Measurements from ENCODE around the gene BCL2L11. TPM values are rescaled to one million over a fixed set of nuclear protein-coding genes. Genes with fewer than 3 reads are reported as not detected.

BCL2L11 gene
- total and polyA plus RNA-seq, 10 of the 15 experiments (the other 5 are each of a cell fraction or from before 2014, with no cell fraction given), result 0.29 to 10.1 (median 1.1) TPM

DNA sequence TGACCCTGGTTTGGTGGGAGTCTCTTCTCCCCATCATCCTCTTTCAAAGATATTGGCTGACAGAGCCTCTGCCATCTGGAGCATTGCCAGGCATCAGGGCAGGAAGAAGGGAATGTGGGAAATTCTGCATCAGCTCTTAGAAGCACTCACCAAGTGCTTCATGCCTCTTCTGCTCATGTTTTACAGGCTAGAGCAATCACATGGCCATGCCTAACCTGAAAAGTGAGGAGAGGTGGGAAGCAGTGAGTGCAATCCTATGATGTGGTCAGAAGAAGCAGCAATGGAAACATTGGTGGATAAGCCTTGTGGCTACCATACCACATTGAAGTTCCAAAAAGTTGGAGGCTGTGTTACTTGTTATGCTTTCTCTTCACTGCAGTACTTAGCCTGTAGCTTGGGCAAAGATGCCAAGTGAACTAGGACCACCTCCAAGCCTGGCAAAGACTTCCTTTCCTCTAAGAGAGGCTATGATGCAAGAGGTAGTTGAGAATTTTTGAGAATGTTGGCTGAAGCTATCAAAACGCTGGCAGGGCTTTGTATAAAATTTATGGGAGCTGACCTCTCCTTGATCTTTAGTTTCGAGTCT lies 64.1 kb downstream of the BCL2L11 start (continued):
- no peak for TF ChIP-seq ZNF592 (IDR thresholded peaks at IDR 0.05)
- TF ChIP-seq, protein P1, sequence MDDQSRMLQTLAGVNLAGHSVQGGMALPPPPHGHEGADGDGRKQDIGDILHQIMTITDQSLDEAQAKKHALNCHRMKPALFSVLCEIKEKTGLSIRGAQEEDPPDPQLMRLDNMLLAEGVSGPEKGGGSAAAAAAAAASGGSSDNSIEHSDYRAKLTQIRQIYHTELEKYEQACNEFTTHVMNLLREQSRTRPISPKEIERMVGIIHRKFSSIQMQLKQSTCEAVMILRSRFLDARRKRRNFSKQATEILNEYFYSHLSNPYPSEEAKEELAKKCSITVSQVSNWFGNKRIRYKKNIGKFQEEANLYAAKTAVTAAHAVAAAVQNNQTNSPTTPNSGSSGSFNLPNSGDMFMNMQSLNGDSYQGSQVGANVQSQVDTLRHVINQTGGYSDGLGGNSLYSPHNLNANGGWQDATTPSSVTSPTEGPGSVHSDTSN (IDR thresholded peaks at IDR 0.05; ENCODE audit: insufficient replicate concordance, low read depth, low read length), result no peak
- TF ChIP-seq ASH2L (IDR thresholded peaks at IDR 0.05; ENCODE audit: borderline replicate concordance, low read depth), result no peak
- TF ChIP-seq RAD21 (IDR thresholded peaks at IDR 0.05; ENCODE audit: insufficient read depth, low read depth, low read length), result no peak
- TF ChIP-seq ZNF207 (IDR thresholded peaks at IDR 0.05; ENCODE audit: borderline replicate concordance), result no peak

Data from GM12878 (cell line).